HG02852 (cell line): Measurements from ENCODE around the gene CUEDC2.

Experiments
- ATAC-seq: cut with Tn5 transposase; IDR thresholded peaks from one replicate; pipeline ENCODE4 v1.9.1; 2021; ENCODE audit warnings: mild to moderate bottlenecking, moderate library complexity; ENCODE audit not compliant: unreplicated experiment

CUEDC2 gene

DNA sequence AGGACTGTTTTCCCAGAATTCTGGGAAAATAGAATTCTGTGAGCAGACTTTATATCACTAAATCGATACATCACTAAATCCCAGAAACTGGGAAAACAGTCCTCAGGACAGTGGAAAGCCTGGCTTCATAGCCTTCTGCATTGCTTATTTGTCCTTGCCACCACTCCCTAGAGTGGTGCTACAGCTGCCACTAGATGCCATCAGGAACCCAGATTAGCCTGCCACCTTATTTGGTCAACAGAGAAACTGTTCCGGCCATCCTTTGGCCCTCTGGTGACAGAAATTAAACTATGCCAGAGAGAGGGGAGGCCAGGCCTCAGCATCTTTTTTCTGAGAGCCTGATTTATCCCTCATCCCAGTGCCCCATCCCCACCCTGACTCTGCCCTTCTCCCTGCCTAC lies 56.5 kb downstream of the CUEDC2 start:
- no peak for ATAC-seq

DNA sequence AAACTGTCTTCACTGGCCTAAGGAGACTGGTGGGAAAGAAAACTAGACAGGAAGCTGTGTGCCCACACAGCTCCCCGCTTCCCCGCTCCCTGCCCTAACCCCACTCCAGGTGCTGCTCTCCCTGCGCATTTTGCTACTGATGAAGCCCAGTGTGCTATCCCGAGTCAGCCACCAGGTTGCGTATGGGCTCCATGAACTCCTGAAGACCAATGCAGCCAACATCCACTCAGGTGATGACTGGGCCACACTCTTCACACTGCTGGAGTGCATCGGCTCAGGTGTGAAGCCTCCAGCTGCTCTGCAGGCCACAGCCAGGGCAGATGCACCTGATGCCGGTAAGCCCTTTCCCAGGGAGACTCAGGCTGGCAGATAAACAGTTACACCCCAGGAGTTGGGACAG lies 57.1 kb downstream of the CUEDC2 start:
- no peak for ATAC-seq
